ENCODE results near the gene THRB. TPM values are rescaled to one million over a fixed set of nuclear protein-coding genes. Genes with fewer than 3 reads are reported as not detected.
A peak's percentile ranks its signal among the peaks of the same experiment; 100 is the strongest.

Gene THRB
- total RNA-seq, 1 experiment from 2014 or later, result 0.86 TPM

DNA sequence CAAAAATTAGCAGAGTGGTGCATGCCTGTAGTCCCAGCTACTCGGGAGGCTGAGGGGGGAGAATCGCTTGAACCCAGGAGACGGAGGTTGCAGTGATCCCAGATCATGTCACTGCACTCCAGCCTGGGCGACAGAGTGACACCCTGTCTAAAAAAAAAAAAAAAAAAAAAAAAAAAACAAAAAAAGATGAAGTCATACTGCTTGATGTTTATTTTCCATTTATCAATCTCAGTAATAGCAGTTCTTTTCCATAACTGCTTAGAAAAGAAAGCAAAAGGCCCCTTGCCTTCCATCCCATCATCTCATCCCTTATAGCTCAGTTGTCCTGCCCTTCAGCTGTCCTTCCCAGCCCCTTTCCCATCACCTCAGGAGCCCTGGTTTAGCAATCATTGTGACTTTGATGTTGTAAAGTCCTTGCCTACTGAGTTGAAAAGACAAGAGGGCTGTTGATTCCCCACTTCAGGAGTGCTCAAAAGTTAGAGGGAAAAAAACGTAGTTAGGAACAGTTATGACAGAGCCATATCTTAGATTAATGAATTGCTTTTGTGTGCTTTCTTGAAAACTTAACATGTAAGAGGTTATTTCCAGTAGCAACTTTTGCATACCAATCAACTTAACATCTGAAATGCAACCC, 18.0 kb upstream of the THRB start:
- DNase-seq (ENCODE audit: low read depth), result no peak

DNA sequence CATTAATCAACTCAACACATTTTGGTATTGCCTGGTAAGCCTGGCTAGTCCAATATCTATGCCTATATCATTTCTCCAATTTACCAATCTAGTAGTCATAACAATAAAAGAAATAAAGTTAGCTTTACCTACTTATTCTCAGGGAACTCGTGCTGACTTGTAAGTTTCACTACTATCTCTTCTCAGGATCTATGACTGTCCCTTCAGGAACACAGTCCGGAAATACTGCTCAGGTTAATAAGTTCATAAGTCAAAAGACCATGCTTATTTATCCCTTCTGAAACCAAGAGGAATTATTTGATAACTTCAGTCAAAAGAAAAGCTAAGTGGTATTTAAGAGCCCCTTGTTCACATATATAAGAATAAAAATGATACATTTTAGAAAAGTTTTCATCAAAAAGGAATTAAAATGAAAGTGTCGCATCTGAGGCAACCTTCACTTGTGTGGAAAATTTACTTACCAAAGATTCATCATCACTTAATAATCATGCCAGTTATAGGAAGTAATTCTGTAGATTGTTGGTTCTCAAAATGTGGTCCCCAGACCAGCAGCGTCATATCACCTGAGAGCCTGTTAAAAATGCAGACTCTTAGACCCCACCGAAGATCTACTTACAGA, 15.5 kb upstream of the THRB start:
- DNase-seq (ENCODE audit: low read depth), result no peak

GRCh38 chr3:24508423-24508839, 13.8 kb upstream of the THRB start:
- no peak for DNase-seq (ENCODE audit: low read depth)

DNA sequence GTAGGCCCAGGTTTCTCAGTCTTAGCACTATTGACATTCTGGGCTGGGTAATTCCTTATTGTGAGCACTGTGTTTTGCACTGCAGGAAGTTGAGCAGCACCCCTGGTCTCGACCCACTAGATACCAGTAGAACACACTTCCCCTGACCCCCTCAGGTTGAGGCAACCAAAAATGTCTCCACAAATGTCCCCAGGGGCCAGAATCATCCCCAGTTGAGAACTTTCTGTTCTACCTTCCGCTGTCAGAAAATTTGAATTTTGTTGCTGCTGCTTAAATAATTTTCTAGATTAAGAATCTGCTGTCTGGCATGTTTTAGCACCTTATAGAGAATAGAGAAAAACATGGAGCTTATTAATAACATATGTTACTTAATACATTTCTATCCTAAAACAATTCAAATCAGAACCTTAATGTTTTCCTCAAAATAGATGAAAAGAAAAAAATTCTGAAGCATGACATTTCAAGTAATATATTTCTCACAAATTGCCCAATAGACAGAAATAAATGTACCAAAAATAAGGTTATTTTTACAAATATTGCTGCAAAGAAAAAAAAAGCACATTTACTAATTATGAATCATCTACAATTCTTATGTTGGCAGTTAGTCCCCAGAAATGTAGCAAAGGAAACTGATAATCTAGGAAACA, 13.2 kb upstream of the THRB start:
- DNase-seq (ENCODE audit: low read depth), result no peak

DNA sequence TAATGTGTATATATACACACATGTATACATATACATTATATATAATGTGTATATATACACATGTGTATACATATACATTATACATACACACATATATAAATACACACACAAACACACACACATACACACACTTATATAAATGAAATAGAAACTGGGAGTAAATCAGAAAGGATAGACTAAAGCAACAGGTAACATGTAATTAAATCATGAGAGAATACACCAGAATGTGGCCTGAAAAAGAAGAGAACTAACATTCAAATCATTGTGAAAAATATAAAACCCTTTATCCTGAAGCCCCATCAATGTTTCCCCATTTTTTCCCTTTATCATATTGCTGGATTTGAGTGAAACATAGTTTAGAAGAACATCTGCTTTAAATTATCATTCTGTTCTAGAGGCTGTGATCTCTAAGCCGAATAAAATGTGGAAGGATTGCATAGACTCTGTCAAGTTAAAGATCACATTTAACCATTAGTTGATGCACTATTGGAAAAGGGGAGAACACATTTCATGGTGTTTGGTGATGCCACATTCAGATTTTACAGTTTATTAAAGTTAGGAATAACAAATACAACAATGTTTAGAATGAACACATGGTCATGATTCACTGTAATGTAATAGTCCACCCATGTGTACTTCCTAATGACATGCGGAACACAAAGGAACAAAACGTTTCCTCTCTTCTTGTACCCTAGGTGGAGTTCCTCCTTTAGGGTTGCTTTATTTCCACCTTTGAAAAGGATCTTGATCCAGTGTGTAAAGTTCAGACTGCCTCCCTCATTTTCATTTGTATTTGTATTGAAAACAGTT, 12.5 kb upstream of the THRB start:
- no peak for DNase-seq (ENCODE audit: low read depth)

DNA sequence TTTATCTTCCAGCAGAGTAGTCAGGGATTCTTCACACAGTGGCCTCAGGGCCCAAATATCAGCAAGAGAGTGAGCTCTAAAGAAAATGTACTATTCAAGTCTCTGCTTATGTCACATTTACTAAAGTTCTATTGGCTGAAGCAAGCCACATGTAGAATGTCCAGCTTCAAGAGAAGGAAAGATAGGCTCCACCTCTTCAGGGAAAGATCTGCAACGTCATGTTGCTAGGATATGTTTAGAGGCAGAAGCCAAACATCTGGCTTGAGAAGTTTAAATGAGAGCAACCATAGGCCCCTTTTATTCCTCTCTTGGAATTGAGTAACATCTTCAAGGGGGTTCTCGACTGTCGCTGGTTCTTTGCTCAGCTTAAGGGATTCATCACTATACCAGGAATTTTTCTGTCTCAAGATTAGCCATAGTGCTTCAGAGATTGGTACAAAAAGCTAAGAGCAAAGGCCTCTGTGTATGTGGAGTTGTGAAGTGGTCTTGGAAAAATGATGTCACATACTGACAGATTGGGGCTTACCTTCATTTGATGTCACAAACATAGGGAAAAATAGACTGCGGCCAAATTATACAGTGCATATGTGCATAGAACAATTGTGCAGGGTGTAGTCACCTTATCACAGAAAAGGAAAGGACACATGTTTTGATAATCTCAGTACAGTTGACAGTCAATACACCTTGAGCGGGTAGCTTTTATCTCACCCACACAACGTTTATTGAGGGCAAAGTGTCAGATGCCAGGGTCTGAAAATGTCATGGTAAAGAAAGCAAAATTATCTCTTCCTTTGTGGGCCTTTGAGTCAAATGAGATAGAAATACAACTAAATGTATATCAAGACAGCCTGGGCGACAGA, 11.3 kb upstream of the THRB start:
- no peak for DNase-seq (ENCODE audit: low read depth)

GRCh38 chr3:24504772-24505171, 10.1 kb upstream of the THRB start:
- no peak for DNase-seq (ENCODE audit: low read depth)

- no peak for DNase-seq (ENCODE audit: low read depth)
These were observed 9.0 kb upstream of the THRB start for GRCh38 chr3:24503616-24504113.

DNA sequence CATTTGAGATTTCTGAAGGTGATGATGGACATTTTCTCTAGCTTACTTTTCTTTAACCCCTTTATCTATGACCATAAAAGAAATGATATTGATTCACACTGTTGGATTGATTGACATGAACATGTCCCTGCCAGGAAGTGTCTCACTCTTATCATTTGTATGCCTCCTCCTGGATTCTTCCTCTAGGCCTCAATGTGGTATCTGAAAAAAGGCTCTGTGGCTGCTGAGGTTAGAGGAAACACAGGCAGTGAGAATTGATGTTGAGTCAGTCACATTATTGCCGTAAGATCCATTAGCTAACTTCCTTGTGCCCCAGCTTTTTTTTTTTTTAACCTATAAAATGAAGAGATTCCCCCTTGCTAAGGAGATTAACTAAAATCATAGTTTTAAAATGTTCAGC, 8.0 kb upstream of the THRB start:
- DNase-seq (ENCODE audit: low read depth), result peak; percentile 48

DNA sequence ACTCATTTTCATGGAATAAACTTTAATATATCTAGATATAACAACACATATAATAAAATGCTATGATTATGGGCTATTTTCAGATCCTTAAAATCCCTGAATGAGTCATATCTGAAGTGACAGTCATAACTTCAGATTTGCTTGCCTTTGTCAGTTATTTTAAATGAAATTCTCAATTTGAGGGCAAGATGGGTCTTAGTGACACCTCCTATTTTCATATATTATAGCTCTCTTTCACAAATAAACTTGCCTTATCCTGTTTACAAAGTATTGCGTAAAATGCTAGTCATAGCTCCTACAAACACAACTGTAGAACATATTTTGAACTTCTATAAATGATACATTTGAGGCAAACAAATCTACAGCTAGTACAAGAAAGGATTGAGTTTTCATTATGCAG, 6.2 kb upstream of the THRB start:
- no peak for DNase-seq (ENCODE audit: low read depth)

- DNase-seq (ENCODE audit: low read depth), result no peak
These were observed 5.3 kb upstream of the THRB start for GRCh38 chr3:24499991-24500390.

- no peak for DNase-seq (ENCODE audit: low read depth)
These were observed 4.1 kb upstream of the THRB start for GRCh38 chr3:24498796-24499195.

DNA sequence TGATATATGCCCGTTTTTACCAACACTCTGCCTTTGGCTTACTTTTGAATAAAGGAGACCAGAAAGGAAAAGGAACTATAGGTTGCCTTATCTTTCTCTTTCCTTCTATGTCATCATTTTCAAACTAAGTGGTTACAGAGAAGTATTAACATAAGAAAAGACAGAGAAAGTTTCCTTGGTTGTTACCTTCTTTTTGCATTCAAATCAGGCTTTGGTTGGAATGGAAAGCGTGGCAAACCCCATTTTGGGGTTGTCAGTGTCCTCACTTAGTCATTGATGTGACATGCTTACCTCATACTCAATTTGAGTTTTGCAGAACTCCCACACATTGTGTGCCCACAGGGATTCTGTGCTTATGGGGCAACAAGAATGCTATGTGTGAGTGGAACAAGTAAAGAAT, 3.7 kb upstream of the THRB start:
- no peak for DNase-seq (ENCODE audit: low read depth)

- DNase-seq (ENCODE audit: low read depth), result no peak
These were observed 3.3 kb upstream of the THRB start for GRCh38 chr3:24497942-24498341.

DNA sequence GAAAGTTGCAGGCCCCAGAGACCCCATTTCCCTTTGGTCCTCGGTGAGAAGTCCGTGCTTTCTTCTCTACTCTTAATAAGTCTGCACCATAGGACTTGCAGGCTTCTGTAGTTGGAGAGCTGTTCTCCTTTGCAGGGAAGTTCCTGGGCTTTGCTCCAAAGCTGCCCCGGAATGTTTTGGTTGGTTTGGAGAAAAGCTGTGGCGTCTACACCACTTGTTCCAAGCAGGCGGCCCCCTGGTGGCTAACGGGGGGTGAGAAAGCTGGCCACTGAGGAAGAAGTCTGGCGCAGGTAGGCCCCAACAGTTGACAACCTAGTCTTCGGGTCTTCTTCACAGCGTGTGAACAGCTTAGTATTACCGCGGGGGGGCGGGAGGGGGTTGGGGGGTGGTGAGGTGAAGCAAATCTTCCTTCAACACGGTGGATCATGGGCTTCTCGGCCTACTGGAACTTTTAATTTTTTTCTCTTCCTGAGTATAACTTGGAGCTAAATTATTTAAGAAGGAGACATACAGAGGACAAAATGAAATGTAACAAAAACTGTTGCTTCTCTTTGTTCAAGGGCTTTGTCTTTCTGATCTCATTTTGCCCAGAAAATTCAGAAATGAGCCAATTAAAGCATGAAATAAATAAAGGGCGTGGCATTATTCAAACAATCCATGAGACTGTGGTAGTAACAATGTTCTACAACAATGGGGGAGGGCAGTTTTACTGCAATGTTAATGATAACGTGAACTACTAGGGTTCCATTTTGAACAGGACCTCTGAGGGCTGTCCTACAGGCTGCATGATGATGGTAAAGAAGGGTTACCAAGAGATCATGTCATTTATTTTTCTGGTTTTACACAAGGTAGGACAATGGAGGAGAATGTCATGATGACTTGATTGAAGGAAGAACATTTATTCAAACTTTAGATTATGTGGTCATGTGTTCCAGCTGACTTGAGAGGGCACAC, 2.2 kb upstream of the THRB start:
- DNase-seq (ENCODE audit: low read depth), result peak; percentile 75

DNA sequence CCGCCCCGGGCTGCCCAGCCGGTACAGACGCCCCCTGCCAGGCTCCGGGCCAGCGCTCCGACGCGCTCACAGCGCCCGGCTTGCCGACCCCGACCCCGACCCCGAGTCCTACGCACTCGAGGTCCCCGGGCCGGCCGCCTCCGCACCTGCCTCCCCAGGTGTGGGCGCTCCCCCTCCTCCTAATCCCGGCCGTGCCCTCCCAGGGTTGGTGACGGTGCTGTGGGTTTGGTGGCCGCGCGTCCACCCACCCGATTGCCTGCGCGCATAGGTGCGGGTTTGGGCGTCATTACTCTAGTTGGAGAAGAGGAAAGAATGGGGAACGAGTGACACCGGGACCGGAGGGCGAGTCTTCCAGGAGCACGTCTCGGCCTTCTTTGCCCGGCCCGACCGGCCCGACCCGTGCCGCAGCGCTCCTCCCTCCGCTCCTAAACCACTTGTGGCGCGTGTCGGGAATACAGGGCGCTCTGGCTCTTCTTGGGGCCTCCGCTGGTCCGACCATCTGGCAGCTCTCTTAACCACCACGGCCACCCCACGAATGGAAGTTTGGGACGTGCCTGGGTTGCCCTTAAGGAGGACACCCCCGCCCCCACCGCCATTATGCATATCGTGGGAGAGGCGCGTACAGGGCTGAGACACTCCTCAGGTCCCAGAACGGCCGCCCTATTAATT, 810 bp upstream of the THRB start:
- peak; percentile 40 for DNase-seq (ENCODE audit: low read depth)

- DNase-seq (ENCODE audit: low read depth), result peak; percentile 25
These were observed 668 bp downstream of the THRB start for GRCh38 chr3:24493746-24494617.

- no peak for DNase-seq (ENCODE audit: low read depth)
These were observed 1.6 kb downstream of the THRB start for GRCh38 chr3:24492971-24493551.

Measured in Daoy (cell line).